Activated T-cell treated with anti-CD3 and anti-CD28 coated beads for 1 hour (primary cell): ENCODE results near the gene EXOC2.

Experiments used
- DNase-seq: peaks from one replicate; pipeline ENCODE4 v3.0.0-alpha.2; 2020; ENCODE audit warnings: low read depth

The EXOC2 gene

GRCh38 chr6:498795-499231 lies 194.1 kb downstream of the EXOC2 start:
- no peak for DNase-seq

DNA sequence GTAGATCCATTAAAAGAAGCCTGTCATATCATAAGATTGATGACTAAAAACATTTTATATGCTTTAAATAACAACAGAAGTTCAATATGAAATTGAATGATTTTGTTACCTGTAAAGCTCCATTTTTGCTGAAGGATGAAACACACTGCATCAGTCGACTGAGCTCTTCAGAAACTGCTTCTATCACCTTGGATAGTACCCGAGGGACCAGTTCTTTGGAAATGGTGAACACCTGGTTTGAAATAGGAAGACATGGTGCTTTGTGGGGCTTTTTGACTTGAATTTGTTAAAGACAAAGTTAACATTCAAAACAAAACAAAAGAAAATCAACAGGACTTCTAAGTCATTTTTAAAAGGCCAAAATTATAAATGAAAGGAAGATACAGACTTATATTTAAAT lies 195.7 kb downstream of the EXOC2 start:
- no peak for DNase-seq

GRCh38 chr6:496649-497048 lies 196.3 kb downstream of the EXOC2 start:
- DNase-seq, result no peak

- no peak for DNase-seq
Observed at GRCh38 chr6:494394-494793, 198.5 kb downstream of the EXOC2 start.

GRCh38 chr6:493840-494239 lies 199.1 kb downstream of the EXOC2 start:
- no peak for DNase-seq

DNA sequence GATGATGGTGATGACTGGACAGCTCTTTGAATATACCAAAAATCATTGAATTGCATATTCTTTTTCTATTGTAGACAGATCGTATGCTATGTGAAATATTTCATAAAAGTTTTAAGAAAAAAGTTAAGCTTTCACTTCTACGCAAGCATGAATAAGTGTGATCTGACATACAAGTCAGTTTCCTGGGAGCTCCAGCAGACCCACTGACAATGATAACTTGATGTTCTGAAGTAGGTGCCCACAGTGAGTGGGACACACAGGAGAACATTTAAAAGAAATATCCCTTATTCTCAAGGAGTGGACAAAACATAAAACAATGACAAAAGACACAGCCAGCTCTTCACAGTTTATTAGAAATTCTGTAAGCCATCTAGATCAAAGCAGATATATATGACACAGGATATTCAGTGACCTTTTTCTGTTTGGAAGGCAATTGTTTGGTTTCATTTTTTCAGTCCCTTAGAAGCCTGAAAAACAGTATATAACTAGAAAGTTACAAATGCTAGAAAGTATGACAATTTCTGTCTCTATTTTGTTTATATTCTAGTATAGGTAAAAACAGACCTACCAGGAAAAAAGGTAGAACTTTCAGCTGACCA lies 200.0 kb downstream of the EXOC2 start:
- DNase-seq, result no peak

DNA sequence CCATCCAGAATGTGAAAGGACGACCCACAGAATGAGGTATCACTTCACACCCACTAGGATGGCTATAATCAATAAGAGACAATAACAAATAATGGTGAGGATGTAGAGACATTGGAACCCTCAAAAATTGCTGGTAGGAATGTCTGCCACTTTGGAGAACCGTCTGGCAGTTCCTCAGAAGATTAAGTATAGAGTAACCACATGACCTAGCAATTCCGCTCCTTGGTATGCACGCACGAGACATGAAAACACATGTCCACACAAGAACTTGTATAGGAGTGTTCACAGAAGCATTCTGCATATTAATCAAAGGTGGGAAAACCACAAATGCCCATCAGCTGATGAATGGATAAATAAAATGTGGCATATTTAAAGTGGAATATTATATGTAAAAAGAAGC lies 200.8 kb downstream of the EXOC2 start:
- DNase-seq, result no peak

DNA sequence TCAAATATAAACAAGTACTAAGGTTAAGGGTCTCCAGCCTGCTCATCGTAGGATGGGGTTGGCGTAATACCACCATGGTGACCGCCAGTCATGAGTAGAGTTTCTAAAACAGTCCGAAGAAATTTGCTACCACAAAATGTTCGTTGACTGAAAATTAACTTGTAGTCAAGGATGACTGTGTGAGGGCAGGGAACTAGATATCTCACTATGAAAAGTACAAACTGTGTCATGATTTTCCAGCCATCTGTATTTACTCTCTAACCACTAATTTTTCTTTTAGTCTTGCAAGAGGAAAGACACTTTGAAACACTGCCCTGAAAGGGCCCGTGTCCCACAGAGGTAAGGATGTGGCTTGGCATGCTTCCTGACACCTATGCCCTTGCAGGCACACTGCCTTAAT lies 201.7 kb downstream of the EXOC2 start:
- no peak for DNase-seq

DNA sequence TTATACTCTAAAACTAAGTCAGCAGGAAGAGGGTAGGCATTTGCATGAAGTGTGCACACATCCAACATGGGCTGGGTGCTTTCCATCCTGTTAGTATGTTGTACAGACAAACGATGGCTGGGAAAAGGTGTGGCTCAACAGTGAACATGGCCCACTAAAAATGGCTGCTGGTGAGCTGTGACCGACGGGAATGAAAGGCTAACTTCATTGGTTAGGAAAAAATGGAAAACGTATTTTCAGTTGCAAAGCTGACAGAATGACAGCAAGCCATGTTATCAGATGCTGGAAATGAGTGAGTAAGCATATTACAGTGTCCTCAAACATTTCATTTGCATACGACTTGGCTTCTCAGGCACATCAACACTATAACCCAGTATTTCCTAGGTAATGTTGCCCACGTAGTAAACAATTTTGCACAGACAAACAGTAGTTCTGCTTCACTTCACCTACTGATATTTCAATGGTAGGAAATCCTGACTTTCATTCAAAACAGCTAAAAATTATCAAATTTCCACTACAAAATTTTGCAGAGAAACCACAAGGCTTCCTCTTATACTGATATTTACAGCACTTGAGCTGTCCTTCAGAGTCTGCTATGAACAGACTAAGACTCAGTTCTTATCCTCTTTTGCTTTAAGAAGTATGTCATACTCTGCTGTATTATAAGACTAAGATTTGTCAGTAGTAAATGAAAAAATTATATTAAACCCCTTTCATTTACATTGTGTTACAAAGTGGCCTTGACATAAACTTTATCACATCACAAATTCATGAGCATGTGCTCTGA lies 202.5 kb downstream of the EXOC2 start:
- no peak for DNase-seq

DNA sequence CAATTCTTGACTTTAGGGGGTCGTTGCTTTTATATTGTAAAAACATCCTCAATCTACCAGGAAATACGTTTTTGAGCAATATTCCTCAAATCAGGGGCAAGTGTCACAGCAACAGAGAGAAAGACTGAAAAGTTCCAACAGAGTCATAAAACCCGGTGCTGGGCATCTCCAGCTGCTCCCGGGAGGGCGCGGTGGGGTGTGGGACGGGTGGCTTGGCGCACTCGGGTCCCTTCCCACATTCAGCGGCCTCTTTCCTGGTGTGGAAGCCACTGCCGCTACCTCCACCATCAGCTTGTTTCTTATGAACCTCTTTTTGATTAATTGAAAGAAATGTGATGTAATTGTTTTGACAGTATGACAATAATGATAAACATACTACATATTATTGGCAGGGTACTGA lies 203.2 kb downstream of the EXOC2 start:
- DNase-seq, result no peak

DNA sequence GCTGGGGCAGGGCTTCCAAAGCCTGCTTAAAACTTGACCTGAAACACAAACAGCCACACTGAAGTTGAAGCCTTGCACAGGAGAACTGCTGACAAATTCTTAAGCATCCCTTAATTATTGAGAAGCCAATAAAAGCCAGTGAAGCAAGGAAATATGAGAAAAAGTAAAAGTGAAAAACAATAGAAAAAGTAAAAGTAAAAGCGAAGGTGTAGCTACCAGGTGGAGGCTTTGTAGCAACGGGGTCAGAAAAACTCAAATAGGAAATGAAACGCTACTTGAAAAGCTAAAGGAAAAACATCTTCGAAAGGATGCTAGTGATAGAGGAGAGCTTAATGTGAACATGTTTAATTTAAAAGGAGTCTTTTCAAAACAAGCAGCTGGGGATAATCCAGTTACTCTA lies 203.9 kb downstream of the EXOC2 start:
- DNase-seq, result no peak

- no peak for DNase-seq
Observed at GRCh38 chr6:487956-488355, 205.0 kb downstream of the EXOC2 start.

DNA sequence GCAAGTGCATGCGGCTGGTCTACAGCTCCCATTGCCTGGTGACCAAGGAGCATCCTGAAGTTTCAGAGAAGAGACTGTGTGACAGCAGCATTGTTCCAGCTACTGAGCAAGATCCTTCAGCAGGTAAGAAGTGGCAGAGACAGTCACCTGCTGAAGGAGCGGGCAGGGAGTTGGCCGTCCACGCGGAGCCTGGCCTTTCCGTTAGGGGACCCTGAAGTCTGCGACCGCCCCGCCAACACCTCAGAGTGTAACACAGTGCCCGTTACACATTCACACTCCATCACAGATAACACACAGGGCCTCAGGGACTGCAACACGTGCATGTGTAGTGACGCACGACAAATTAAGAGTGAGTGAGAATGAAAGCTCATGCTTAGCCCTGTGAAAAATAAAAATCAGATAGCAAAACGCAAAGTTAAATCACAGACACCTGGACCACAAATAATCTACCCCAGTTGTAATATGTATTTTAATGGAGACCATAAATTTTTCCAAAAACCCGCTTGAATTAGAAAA lies 207.2 kb downstream of the EXOC2 start:
- DNase-seq, result no peak

DNA sequence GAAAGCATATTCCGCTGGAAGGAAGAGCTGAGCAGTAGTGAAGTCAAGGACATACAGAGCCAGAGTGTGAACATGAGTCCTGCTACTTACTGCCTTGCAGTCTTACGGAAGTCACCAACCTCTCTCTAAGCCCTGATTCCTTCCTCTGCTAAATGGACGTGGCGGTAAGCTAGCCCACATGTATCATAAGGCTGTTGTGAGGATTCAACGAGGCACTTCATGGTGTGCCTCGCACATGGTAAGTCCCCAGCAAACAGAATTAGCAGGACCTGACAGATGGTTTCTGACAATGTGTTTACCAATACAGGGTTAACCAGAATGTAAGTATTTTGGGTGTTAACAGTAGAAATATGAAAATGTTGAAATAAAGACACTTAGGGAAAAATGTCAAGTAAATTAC lies 208.2 kb downstream of the EXOC2 start:
- no peak for DNase-seq

DNA sequence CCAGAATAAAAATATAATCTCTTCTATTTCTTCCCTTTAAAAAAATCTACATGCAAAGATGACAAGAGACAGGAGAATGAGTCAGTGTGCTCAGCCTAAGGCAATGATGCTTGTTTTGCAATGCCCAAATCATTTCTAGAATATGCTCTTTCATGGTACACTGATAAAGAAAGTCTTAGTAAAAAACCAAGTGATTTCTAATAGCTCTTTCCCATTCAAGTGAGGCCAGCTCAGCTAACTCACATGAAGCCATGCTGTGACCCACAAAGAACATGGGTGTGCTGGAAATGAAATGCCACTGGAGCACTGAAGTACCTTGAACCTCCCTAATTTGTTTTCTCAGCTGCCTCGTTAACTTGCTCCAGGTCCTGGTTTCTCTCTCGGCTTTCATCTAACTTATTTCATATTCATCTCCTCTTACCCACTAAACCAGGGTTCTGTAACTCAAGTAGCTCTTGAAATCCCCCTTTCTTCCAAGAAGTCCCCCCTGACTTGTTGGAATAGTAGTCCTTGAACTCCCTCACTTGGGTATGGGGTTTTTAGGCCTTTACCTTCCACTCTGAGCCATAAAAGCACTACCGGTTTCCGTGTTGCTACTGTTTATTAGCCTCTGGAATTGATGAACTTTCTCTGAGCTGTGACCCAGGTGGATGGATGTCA lies 208.7 kb downstream of the EXOC2 start:
- no peak for DNase-seq

DNA sequence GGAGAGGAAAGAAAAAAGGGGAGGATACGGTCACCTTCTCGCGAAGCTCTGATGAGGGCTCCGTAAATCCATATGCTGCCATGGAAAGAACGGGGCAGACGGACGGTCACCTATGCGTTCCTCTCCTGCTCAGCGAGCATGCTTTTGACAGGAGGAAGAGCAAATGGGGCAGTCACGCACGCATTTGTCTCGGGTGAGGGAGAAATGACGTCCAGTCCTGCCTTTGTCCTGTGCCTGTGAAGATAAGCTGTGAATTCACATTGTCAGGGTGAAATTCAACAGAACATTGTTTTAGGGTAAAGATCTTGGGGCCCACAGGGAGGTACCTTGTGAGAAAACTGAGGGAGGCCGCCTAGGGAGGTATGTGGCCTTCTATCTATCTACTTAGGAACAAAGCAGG lies 217.6 kb downstream of the EXOC2 start:
- DNase-seq, result no peak

- peak; percentile 60 for DNase-seq
Observed at GRCh38 chr6:474453-475185, 218.3 kb downstream of the EXOC2 start.

GRCh38 chr6:473768-474452 lies 219.0 kb downstream of the EXOC2 start:
- DNase-seq, result no peak

GRCh38 chr6:473356-473755 lies 219.6 kb downstream of the EXOC2 start:
- no peak for DNase-seq

GRCh38 chr6:470901-471448 lies 222.0 kb downstream of the EXOC2 start:
- DNase-seq, result no peak

GRCh38 chr6:470051-470900 lies 222.7 kb downstream of the EXOC2 start:
- no peak for DNase-seq
